Measurements from ENCODE around the gene RASAL2.

Gene RASAL2

GRCh38 chr1:178411756-178412399, 318.0 kb downstream of the RASAL2 start:
- no peaks in the 10 kb centered on the region for H3K4me1 ChIP-seq (ENCODE audit: control insufficient read depth, insufficient read depth, low read length)
- H3K9me3 ChIP-seq (ENCODE audit: control insufficient read depth, low read length): no peaks in the 10 kb centered on the region
- no peak overlapping the region for H3K27ac ChIP-seq (ENCODE audit: insufficient read depth, low read depth, low read length, poor library complexity, severe bottlenecking)
- no peak overlapping the region for H3K4me3 ChIP-seq (ENCODE audit: insufficient read depth, low read depth, low read length)
- H3K27me3 ChIP-seq (ENCODE audit: control insufficient read depth, insufficient read depth, low read length, poor library complexity, severe bottlenecking): no peaks in the 10 kb centered on the region
- 95 to 96% methylated on average over 7 of the region's 7 CpGs for WGBS, 2 experiments
- H3K36me3 ChIP-seq (ENCODE audit: control insufficient read depth, insufficient read depth, low read length): no peaks in the 10 kb centered on the region

GRCh38 chr1:178412400-178412770, 318.5 kb downstream of the RASAL2 start:
- Histone ChIP-seq H3K36me3 (ENCODE audit: control insufficient read depth, insufficient read depth, low read length) (no peaks in the 10 kb centered on the region), H3K27ac (ENCODE audit: insufficient read depth, low read depth, low read length, poor library complexity, severe bottlenecking) (no peak overlapping the region), H3K9me3 (ENCODE audit: control insufficient read depth, low read length) (no peaks in the 10 kb centered on the region), H3K27me3 (ENCODE audit: control insufficient read depth, insufficient read depth, low read length, poor library complexity, severe bottlenecking) (no peaks in the 10 kb centered on the region), H3K4me1 (ENCODE audit: control insufficient read depth, insufficient read depth, low read length) (no peaks in the 10 kb centered on the region), H3K4me3 (ENCODE audit: insufficient read depth, low read depth, low read length) (no peak overlapping the region)
- 83 to 89% methylated on average over 1 of the region's 1 CpG for WGBS, 2 experiments

- no peaks in the 10 kb centered on the region for H3K9me3 ChIP-seq (ENCODE audit: control insufficient read depth, low read length)
- H3K27me3 ChIP-seq (ENCODE audit: control insufficient read depth, insufficient read depth, low read length, poor library complexity, severe bottlenecking): no peaks in the 10 kb centered on the region
- no peak overlapping the region for H3K4me3 ChIP-seq (ENCODE audit: insufficient read depth, low read depth, low read length)
- H3K36me3 ChIP-seq (ENCODE audit: control insufficient read depth, insufficient read depth, low read length): no peaks in the 10 kb centered on the region
- WGBS, 2 experiments: 92% methylated on average over 2 of the region's 2 CpGs; no CpG with 5 or more reads in 1 of the 2 experiments
- H3K27ac ChIP-seq (ENCODE audit: insufficient read depth, low read depth, low read length, poor library complexity, severe bottlenecking): no peak overlapping the region
- H3K4me1 ChIP-seq (ENCODE audit: control insufficient read depth, insufficient read depth, low read length): no peaks in the 10 kb centered on the region
These were observed 324.0 kb downstream of the RASAL2 start for GRCh38 chr1:178417858-178418257.

- Histone ChIP-seq H3K27me3 (ENCODE audit: control insufficient read depth, insufficient read depth, low read length, poor library complexity, severe bottlenecking) (no peaks in the 10 kb centered on the region), H3K36me3 (ENCODE audit: control insufficient read depth, insufficient read depth, low read length) (no peaks in the 10 kb centered on the region), H3K9me3 (ENCODE audit: control insufficient read depth, low read length) (no peaks in the 10 kb centered on the region), H3K4me3 (ENCODE audit: insufficient read depth, low read depth, low read length) (no peak overlapping the region), H3K27ac (ENCODE audit: insufficient read depth, low read depth, low read length, poor library complexity, severe bottlenecking) (no peak overlapping the region), H3K4me1 (ENCODE audit: control insufficient read depth, insufficient read depth, low read length) (no peaks in the 10 kb centered on the region)
- WGBS, 2 experiments: no CpG with 5 or more reads among the region's 1 CpG
These were observed 324.5 kb downstream of the RASAL2 start for GRCh38 chr1:178418284-178418955.

- Histone ChIP-seq H3K4me1 (ENCODE audit: control insufficient read depth, insufficient read depth, low read length) (peaks cover 5% of the 10 kb centered on the region), H3K27me3 (ENCODE audit: control insufficient read depth, insufficient read depth, low read length, poor library complexity, severe bottlenecking) (no peaks in the 10 kb centered on the region), H3K27ac (ENCODE audit: insufficient read depth, low read depth, low read length, poor library complexity, severe bottlenecking) (no peak overlapping the region), H3K36me3 (ENCODE audit: control insufficient read depth, insufficient read depth, low read length) (no peaks in the 10 kb centered on the region), H3K4me3 (ENCODE audit: insufficient read depth, low read depth, low read length) (no peak overlapping the region), H3K9me3 (ENCODE audit: control insufficient read depth, low read length) (no peaks in the 10 kb centered on the region)
- WGBS, 2 experiments: 90% methylated on average over 1 of the region's 1 CpG; no CpG with 5 or more reads in 1 of the 2 experiments
These were observed 340.5 kb downstream of the RASAL2 start for GRCh38 chr1:178434360-178434759.

- Histone ChIP-seq H3K9me3 (ENCODE audit: control insufficient read depth, low read length) (no peaks in the 10 kb centered on the region), H3K27ac (ENCODE audit: insufficient read depth, low read depth, low read length, poor library complexity, severe bottlenecking) (no peak overlapping the region)
These were observed 341.1 kb downstream of the RASAL2 start for GRCh38 chr1:178434899-178435435.

GRCh38 chr1:178436899-178437298, 343.0 kb downstream of the RASAL2 start:
- peaks cover 5% of the 10 kb centered on the region for H3K4me1 ChIP-seq (ENCODE audit: control insufficient read depth, insufficient read depth, low read length)

More at GRCh38 chr1:178434899-178435435, 341.1 kb downstream of the RASAL2 start:
- Histone ChIP-seq H3K4me3 (ENCODE audit: insufficient read depth, low read depth, low read length) (no peak overlapping the region), H3K4me1 (ENCODE audit: control insufficient read depth, insufficient read depth, low read length) (peaks cover 5% of the 10 kb centered on the region), H3K27me3 (ENCODE audit: control insufficient read depth, insufficient read depth, low read length, poor library complexity, severe bottlenecking) (no peaks in the 10 kb centered on the region), H3K36me3 (ENCODE audit: control insufficient read depth, insufficient read depth, low read length) (no peaks in the 10 kb centered on the region)

GRCh38 chr1:178438432-178438831, 344.5 kb downstream of the RASAL2 start:
- Histone ChIP-seq H3K36me3 (ENCODE audit: control insufficient read depth, insufficient read depth, low read length) (no peaks in the 10 kb centered on the region), H3K27me3 (ENCODE audit: control insufficient read depth, insufficient read depth, low read length, poor library complexity, severe bottlenecking) (no peaks in the 10 kb centered on the region), H3K4me3 (ENCODE audit: insufficient read depth, low read depth, low read length) (no peak overlapping the region), H3K27ac (ENCODE audit: insufficient read depth, low read depth, low read length, poor library complexity, severe bottlenecking) (peak overlapping the region; percentile 47), H3K9me3 (ENCODE audit: control insufficient read depth, low read length) (no peaks in the 10 kb centered on the region), H3K4me1 (ENCODE audit: control insufficient read depth, insufficient read depth, low read length) (peaks cover 5% of the 10 kb centered on the region)
- 53% methylated on average over 2 of the region's 2 CpGs for WGBS, 2 experiments

More at GRCh38 chr1:178436899-178437298, 343.0 kb downstream of the RASAL2 start:
- no peaks in the 10 kb centered on the region for H3K27me3 ChIP-seq (ENCODE audit: control insufficient read depth, insufficient read depth, low read length, poor library complexity, severe bottlenecking)
- H3K27ac ChIP-seq (ENCODE audit: insufficient read depth, low read depth, low read length, poor library complexity, severe bottlenecking): no peak overlapping the region
- H3K36me3 ChIP-seq (ENCODE audit: control insufficient read depth, insufficient read depth, low read length): no peaks in the 10 kb centered on the region
- WGBS, 2 experiments: 93 to 100% methylated on average over 2 of the region's 2 CpGs
- H3K9me3 ChIP-seq (ENCODE audit: control insufficient read depth, low read length): no peaks in the 10 kb centered on the region
- no peak overlapping the region for H3K4me3 ChIP-seq (ENCODE audit: insufficient read depth, low read depth, low read length)

- H3K4me3 ChIP-seq (ENCODE audit: insufficient read depth, low read depth, low read length): no peak overlapping the region
- no peaks in the 10 kb centered on the region for H3K9me3 ChIP-seq (ENCODE audit: control insufficient read depth, low read length)
- WGBS, 2 experiments: 88 to 100% methylated on average over 1 to 3 of the region's 3 CpGs
- H3K27ac ChIP-seq (ENCODE audit: insufficient read depth, low read depth, low read length, poor library complexity, severe bottlenecking): no peak overlapping the region
- peaks cover 5% of the 10 kb centered on the region for H3K4me1 ChIP-seq (ENCODE audit: control insufficient read depth, insufficient read depth, low read length)
- no peaks in the 10 kb centered on the region for H3K36me3 ChIP-seq (ENCODE audit: control insufficient read depth, insufficient read depth, low read length)
- no peaks in the 10 kb centered on the region for H3K27me3 ChIP-seq (ENCODE audit: control insufficient read depth, insufficient read depth, low read length, poor library complexity, severe bottlenecking)
These were observed 349.0 kb downstream of the RASAL2 start for GRCh38 chr1:178442925-178443324.

GRCh38 chr1:178450871-178451270, 357.0 kb downstream of the RASAL2 start:
- Histone ChIP-seq H3K9me3 (ENCODE audit: control insufficient read depth, low read length) (no peaks in the 10 kb centered on the region), H3K4me3 (ENCODE audit: insufficient read depth, low read depth, low read length) (no peak overlapping the region), H3K27ac (ENCODE audit: insufficient read depth, low read depth, low read length, poor library complexity, severe bottlenecking) (no peak overlapping the region), H3K4me1 (ENCODE audit: control insufficient read depth, insufficient read depth, low read length) (no peaks in the 10 kb centered on the region), H3K27me3 (ENCODE audit: control insufficient read depth, insufficient read depth, low read length, poor library complexity, severe bottlenecking) (no peaks in the 10 kb centered on the region), H3K36me3 (ENCODE audit: control insufficient read depth, insufficient read depth, low read length) (peaks cover 3% of the 10 kb centered on the region)
- WGBS, 2 experiments: 85 to 93% methylated on average over 5 of the region's 6 CpGs
